HG02884 (cell line): ENCODE results near the gene SCART1.
A peak's percentile ranks its signal among the peaks of the same experiment; 100 is the strongest.
"Not testable (repeated sequence)": the region's sequence is repeated elsewhere in the genome, so short reads cannot be mapped to it uniquely, and the experiment has no call there.

ENCODE experiments used
- ATAC-seq: cut with Tn5 transposase; IDR thresholded peaks from one replicate; pipeline ENCODE4 v1.9.1; 2021; ENCODE audit warnings: mild to moderate bottlenecking, moderate library complexity; ENCODE audit not compliant: unreplicated experiment

Gene SCART1

DNA sequence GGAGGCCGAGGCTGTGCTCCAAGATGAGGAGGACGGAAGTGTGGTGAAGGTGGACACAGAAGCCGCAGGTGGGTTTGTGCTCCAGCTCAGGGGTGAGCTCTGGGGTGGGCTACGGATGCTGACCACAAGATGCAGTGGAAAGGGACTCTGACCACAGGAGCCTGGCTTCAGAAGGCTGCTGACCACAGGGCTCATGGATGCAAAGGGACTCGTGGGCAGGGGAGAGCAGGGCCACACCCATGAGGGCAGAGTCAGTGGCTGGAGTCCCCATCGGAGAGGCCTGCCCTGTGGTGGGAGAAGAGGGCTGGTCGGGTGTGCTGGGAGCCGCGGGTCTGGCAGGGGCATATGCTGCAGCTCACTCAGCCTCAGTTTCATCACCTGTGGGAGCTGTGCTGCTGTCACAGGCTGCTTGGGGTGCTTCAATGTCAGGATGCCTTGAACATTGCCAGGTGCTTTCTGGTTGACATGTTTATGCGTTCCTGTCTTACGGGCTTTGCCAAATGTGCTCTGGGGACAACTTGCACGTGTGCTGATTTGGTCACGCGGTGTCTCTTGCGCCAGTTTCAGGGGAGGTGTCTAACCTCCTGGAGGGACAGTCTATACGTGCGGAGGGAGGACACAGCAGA, 13.7 kb downstream of the SCART1 start:
- ATAC-seq: no peak

DNA sequence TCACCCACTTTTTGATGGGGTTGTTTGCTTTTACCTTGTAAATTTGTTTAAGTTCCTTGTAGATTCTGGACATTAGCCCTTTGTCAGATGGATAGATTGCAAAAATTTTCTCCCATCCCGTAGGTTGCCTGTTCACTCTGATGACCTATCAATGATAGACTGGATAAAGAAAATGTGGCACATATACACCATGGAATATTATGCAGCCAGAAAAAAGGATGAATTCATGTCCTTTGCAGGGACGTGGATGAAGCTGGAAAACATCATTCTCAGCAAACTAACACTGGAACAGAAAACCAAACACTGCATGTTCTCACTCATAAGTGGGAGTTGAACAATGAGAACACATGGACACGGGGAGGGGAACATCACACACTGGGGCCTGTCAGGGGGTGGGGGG, 15.5 kb downstream of the SCART1 start:
- ATAC-seq: not testable (repeated sequence)

DNA sequence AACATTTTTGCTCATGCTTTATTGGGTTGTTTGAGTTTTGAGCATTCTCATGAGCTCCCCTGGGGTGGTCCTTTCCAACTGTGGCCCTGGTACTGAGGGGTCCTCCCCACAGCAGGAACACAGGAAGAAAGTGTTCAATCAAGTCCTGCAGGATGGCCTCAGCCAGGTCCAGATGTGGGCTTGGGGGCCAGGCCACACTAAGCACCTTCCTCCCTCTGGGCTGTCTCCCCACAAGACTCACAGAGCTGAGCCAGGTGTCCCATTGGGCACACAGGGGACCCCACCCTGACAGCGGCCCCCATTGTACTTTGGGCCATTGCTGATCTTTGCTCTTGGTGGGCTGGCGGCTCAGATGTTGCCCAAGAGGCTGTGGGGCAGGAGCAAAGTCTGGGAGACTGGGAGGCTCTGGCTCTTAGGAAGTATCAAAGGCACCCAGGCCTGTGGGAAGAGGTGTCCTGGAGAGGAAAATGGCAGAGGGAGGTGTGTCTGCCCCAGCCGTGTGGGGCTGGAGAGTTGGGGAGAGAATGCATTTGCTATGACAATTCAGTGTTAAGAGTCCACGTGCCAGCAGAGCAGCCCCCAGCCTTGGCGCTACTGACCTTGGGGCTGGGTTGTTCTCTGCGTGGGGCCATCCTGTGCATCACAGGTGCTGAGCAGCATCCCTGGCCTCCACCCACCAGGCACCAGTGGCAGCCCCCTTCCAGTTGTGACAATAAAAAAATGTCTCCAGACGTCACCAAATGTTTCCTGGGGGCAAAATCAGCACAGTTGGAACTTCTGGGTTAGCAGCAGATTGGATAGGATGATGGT, 17.8 kb downstream of the SCART1 start:
- no peak for ATAC-seq

- ATAC-seq: no peak
Measured at GRCh38 chr10:133473270-133473669, 19.5 kb downstream of the SCART1 start.

DNA sequence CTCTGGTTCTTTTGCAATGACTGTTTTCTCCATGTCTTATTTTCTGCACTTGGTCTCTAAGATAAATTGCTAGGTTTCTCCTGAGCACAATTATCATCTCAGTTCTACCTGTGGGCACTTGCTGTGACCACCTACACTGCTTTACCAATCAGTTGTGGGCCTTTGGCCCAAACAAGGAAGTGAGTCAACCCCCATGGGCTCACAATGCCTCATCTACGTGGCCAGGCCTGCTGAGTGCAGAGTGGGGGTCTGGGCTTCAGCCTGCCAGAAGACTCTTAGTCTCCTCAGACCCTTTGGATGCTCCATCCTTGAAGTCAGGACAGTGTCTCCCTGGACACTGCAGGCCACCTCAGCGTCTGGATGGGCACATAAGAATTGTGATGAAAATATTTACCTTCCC, 20.3 kb downstream of the SCART1 start:
- ATAC-seq: no peak

DNA sequence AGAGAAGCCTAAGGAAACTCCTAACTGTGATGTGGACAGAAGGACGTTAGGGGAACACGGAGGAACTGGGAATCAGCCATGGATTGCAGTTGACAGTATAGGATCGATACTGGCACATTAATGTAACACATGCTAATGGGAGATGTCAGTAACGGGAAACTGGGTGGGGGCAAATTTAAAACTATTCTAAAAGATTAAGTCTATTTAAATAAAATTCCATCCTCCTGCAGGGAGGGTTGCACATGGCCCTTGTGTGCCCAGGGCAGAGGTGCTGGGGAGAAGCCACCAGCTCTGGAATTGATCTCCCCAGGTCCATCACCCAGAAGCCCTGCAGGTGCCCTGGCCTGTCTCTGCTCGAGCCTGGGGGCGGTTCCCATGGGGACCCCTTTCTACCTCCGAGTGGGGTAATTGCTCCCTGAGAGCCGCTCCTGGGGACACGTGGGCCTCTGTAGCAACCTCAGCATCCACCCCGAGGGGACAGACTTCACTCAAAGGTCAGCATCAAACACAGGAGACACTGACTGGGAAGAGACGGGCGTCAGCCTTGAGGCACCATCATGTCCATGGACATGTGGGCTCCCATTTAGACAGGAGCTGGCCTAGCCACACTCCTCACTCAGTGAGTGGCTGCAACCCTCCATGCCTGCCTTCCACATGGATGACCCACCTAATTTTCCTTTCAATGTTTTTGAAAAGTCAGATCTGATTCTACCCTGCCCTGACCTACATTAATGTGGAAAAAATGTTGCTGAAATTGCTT, 21.1 kb downstream of the SCART1 start:
- no peak for ATAC-seq

DNA sequence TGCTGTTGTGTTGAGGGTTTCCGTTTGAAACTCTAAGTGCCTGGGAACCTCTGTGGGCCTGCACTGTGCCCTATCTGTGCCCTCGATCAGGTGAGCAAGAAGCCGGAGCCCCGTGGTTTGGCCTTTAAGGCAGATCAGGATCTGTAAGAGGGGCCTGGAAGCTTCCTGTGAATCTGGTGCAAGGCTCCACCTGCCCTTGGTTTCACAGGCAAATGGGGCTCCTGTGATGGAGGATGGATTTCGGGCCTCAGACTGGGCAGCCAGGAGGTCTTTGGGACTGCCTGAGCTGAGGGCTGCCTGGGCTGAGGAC, 21.6 kb downstream of the SCART1 start:
- no peak for ATAC-seq

GRCh38 chr10:133475821-133476640, 22.3 kb downstream of the SCART1 start:
- ATAC-seq: no peak

DNA sequence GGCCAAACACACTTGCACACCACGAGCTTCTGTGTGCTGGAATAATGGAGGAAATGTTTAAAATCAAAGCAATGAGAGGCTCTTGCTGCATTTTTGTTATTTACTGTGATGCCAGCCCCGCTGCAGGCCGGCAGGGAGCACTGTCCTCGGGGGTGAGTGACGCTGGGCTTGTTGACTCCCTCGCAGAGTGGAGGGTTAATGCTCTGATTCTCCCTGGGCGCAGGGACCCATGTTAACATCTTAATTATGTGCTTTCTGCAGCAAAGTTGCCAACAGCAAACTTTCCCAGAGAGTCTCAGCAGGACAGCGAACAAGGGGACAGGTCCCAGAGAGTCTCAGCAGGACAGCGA, 22.9 kb downstream of the SCART1 start:
- no peak for ATAC-seq

DNA sequence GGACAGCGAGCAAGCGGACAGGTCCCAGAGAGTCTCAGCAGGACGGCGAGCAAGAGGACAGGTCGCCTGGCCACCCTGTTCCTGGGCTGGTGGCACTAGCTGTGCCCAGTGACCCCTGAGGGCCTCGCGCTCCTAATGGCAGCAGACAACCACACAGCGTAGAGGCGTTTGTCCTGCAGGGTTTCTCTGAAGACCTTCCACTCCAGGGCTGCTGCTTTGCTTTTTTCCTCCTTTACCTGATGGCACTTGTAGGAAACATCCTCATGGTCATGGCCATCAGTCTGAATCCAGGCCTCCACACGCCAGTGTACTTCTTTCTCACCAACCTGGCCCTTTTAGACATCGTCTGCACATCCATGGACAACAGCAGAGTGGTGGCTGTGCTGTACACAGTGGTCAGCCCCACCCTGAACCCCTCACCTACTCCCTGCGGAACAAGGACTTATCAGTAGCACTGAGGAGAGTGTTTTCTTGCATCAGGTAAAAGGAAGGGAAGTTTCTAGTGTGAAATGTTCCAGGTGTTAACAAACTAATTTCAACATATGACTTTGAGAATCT, 27.4 kb downstream of the SCART1 start:
- no peak for ATAC-seq

DNA sequence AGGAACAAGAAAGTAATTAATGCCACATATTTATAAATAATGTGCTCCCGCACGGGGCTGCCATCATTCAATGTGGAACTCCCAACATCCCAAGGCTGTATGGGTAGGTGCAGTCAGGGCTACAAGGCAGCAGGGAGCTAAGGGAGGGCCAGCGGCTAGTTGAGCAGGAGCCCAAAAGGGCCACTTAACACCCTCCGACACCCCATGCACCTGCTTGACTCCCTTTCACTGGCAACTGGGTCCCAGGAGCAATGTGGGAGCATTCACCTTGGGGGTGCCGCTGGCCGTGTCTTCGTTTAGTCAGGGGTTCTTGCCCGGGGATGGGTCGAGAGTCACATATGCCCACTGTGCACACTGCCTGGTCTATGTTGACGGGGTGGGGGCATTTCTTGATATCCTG, 27.9 kb downstream of the SCART1 start:
- ATAC-seq: no peak

GRCh38 chr10:133484818-133485217, 31.1 kb downstream of the SCART1 start:
- ATAC-seq: no peak

DNA sequence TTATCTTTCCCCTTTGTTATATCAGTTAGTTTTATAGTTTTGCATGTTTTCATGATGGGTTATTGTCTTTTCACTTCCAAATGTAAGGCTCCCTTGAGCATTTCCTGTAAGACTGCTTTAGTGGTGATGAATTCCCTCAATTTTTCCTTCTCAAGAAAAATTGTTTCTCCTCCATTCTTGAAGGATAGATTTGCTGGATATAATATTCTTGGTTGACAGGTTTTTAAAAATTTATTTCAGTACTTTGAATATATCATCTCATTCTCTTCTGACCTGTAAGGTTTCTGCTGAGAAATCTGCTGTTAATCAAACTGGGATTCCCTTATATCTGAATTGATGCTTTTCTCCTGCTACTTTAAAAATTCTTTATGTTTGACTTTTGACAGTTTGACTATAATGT, 33.3 kb downstream of the SCART1 start:
- no peak for ATAC-seq

GRCh38 chr10:133488354-133488753, 34.6 kb downstream of the SCART1 start:
- ATAC-seq: no peak

DNA sequence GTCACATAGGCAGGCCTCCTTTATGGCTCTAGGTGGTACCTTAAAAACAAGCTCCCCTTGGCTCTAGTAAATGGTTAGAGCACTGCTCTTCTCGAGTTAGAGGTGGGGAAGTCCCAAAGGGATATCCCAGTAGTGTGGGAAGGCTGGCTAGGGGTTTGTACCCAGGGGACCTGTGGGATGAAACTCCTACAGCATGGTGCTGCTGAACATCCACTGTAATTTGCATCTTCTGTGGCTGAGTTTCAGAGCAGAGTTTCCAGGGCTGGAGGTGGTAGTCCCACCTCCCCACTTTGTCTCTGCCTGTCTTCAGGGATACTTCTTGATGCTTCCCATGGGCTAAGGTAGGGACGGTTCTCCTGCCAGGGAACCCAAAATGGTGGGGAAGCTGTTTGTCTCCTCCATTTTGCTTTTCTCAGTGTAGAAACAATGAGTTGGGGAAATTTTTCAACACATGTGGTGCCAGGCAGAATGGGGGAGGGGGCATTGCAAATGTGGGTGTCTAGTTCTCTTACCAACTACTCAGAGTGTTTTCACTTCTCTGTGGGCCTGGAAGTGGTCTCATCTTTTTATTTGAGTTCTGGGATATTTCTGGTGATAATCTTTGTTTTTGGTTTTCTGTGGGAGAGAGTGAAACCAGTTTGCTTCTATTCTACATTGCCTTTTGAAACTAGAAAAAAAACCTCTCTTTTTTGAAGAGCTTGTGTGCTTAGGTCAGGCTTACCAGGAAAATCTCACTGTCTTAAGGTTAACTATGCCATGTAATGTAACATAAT, 36.3 kb downstream of the SCART1 start:
- peak; percentile 59 for ATAC-seq

DNA sequence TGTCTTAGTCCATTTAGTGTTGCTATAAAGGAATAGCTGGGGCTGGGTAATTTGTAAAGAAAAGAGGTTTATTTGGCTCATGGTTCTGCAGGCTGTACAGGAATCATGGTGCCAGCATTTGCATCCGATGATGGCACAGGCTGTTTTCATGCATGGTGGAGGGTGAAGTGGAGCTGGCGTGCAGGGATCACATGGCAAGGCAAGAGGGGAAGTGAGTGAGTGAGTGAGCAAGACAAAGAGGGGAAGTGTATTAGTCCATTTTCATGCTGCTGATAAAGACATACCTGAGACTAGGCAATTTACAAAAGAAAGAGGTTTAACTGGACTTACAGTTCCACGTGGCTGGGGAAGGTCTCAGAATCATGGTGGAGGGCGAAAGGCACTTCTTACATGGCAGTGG, 39.8 kb downstream of the SCART1 start:
- ATAC-seq: not testable (repeated sequence)

DNA sequence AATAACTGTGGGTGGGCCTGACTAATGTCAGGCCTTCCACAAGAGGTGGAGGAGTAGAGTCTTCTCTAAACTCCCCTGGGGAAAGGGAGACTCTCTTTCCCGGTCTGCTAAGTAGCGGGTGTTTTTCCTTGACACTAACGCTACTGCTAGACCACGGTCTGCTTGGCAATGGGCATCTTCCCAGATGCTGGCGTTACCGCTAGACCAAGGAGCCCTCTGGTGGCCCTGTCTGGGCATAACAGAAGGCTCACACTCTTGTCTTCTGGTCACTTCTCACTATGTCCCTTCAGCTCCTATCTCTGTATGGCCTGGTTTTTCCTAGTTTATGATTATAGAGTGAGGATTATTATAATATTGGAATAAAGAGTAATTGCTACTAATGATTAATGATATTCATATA, 43.6 kb downstream of the SCART1 start:
- not testable (repeated sequence) for ATAC-seq

GRCh38 chr10:133499176-133499575, 45.4 kb downstream of the SCART1 start:
- ATAC-seq: not testable (repeated sequence)

- ATAC-seq: not testable (repeated sequence)
Measured at GRCh38 chr10:133500897-133501296, 47.2 kb downstream of the SCART1 start.

GRCh38 chr10:133509700-133510099, 56.0 kb downstream of the SCART1 start:
- ATAC-seq: no peak
